Measurements from ENCODE around the gene TMPRSS13.
"Not testable (repeated sequence)": the region's sequence is repeated elsewhere in the genome, so short reads cannot be mapped to it uniquely, and the experiment has no call there.

TMPRSS13 gene

DNA sequence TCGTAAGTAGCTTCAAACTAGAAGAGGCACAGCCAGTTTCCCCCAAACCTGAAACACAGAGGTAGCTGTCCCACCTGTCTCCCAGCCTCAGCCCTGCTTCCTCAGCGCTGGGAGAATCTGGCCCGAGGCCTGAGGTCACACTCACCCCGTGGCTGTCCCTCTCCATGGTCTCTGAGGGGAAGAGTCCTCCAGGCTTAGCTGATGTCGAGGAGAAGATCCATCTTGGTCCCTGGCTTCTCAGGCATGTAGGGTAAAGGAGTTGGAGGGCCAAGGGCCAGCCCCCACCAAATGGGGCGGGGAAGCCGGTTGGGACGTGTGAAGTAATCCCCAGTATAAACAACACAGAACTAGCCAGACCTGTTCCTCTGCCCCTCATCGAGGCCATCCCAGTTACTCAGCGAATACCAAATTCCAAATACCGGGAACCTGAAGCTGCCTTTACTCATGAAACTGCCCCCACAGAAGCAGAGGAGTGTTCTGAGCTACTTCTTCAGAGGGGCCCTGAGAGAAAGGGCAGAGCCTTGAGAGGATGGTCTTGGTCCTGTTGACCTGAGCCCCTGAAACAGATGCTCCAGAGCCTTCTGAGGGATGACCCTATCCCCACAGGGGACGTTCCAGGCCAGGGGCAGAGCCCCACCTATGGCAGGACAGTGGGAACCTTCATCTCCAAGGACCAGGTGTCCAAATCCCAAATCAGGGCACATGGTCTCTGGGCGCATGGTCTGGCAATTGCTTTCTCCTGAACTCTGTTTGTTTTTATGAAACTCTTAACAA, at the start of gene TMPRSS13:
TMPRSS13 (minus strand) TSS at position 261 of the 774 bp plus-strand sequence; CDS start at position 166, 95 bp downstream.
- no peak for DNase-seq

GRCh38 chr11:117978991-117979390, 49.8 kb upstream of the TMPRSS13 start:
- no peak for DNase-seq

- DNase-seq: not testable (repeated sequence)
These were observed 49.2 kb upstream of the TMPRSS13 start for GRCh38 chr11:117978291-117978910.

DNA sequence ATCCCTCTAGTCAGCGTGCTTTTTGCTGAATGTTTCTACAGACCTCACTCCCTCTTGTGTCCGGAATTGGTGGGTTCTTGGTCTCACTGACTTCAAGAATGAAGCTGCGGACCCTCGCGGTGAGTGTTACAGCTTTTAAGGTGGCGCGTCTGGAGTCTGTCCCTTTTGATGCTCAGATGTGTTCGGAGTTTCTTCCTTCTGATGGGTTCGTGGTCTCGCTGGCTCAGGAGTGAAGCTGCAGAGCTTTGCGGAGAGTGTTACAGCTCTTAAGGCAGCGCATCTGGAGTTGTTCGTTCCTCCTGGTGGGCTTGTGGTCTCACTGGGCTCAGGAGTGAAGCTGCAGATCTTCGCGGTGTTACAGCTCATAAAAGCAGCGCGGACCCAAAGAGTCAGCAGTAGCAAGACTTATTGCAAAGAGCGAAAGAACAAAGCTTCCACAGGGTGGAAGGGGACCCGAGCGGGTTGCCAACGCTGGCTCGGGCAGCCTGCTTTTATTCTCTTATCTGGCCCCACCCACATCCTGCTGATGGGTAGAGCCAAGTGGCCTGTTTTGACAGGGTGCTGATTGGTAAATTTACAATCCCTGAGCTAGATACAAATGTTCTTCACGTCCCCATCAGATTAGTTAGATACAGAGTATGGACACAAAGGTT, 48.5 kb upstream of the TMPRSS13 start:
- DNase-seq: not testable (repeated sequence)

GRCh38 chr11:117977029-117977428, 47.8 kb upstream of the TMPRSS13 start:
- no peak for DNase-seq

DNA sequence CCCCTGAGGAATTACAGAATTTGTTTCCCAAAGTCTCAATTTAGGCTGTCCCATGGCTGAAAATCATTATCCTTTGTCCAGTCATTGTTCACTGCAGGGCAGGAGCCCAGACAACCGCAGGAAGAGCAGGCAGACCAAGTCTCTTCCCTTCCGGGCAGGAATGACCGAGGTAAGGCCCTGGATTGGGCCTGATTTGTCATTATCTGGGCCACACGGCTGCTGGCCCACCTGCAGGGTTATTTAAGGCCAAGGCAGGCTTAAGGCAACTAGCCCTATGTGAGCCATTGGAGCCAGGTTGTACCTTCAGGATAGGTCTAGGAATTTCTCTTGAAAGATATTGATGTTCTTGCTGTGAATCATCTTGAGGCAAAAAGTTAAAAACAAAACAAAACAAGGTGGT, 47.2 kb upstream of the TMPRSS13 start:
- DNase-seq: no peak

DNA sequence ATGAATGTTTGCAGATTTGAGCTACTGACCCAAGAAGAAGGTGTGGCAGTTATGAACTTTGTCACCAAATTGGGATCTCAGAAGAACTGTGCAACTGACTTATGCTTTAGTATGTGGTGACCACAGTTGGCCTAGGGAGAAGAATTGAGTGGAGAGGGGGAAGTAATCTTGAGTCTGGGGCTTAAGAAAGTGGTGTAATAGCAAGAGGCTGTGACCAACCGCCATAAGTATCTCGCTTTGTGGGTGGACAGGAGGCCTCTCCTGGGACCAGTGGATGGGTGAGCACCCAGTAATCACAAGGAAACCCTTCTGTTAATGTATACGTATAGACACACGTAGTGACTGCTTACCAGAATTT, 44.3 kb upstream of the TMPRSS13 start:
- no peak for DNase-seq

DNA sequence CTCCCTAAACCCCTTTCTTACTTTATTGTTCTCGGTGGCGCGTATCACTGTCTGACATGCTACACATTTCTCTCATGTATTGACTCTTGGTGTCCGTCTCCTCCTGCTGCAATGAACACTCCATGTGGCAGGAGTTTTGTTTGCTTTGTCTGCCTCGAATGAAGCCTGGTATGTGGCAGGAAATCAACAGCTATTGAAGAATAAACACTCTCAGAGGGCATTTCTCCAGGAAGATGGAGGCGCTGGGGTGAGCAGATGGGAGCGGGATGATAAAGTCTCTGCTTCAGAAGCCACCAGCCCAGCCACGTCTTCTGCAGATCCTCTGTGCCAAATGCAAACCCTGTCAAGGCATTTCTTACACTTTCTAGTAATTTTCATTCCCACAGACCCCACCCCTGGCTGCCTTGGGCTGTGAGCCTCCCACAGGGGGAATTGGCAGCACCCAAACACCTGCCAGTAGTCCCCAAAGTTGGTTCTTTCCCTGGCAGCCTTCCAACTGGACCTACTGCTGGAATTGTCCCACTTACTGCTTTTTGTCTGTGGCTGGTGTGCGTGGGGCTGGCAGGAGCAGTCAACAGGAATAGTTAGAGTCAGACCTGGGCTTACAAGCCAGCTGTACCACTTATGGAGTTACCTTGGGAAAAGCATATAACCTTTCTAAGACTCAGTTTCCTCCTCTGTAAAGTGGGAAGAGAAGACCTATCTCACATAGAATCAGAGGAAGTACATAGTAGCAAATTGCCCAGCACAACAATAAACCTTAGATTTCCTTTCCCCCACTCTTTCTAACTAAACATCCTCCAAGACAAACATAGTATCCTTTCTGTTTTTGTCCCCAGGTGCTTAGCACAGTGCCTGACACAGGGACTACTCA, 43.7 kb upstream of the TMPRSS13 start:
- DNase-seq: peak; percentile 91

- DNase-seq: no peak
These were observed 42.8 kb upstream of the TMPRSS13 start for GRCh38 chr11:117972044-117972443.

DNA sequence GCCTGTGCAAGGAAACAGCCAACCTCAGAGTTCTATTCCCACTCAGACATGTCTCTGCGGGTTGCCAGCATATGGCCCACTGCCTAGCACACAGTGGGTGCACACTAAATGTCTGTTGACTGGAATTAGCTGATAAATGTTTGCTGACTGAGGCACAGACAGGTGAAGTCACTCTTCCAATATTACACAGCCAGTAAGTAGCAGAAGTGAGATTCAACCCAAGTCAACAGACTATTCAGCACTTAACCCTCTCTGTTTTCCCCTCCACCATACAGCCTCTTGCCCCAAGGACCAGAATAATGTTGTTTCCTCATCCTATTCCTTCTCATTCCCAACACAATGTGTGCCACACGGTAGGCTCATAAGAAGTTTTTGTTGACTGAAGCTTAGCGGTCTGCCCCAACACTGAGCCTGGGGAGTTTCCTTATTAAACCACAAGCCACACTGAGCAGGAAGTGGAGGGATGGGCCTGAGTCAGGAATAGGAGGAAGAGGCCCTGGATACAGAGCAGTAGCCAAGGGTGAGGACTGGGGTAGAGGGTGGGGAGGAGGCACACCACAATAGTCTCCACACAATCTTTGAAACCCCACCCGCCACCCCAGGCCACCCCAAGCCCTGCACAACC, 41.3 kb upstream of the TMPRSS13 start:
- no peak for DNase-seq

GRCh38 chr11:117969160-117969991, 40.2 kb upstream of the TMPRSS13 start:
- DNase-seq: no peak

- DNase-seq: no peak
These were observed 37.7 kb upstream of the TMPRSS13 start for GRCh38 chr11:117966908-117967307.

DNA sequence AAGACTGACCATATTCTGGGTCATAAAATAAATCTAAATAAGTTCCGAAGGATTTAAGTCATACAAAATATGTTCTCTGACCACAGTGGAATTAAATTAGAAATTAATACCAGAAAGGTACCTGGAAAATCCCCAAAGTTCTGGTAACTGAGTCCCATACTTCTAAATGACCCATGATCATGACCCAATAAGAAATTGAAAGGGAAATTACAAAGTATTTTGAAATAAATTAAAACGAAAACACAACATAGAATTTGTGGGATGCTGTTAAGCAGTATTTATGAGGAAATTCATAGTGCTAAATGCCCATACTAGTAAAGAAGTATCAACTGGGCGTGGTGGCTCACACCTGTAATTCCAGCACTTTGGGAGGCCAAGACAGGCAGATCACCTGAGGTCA, 33.6 kb upstream of the TMPRSS13 start:
- no peak for DNase-seq

GRCh38 chr11:117961896-117962295, 32.7 kb upstream of the TMPRSS13 start:
- no peak for DNase-seq

DNA sequence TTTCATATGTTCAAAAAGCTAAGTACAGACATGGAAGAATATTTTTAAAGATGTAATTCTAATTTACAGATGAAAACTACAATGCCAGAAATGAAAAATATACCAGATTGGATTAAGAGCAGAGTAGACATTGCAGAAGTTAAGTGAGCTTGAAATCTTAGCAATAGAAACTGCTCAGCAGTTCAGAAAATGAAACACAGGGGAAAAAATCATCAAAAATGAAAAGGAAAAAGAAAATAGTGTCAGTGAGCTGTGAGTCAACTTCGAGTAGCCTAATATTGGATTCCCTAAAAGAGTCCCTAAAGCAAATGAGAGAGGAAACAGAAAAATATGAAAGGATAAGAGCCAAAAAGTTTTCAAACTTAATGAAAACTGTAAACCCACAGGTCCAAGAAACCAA, 31.2 kb upstream of the TMPRSS13 start:
- no peak for DNase-seq

- DNase-seq: no peak
These were observed 30.4 kb upstream of the TMPRSS13 start for GRCh38 chr11:117959438-117960149.

DNA sequence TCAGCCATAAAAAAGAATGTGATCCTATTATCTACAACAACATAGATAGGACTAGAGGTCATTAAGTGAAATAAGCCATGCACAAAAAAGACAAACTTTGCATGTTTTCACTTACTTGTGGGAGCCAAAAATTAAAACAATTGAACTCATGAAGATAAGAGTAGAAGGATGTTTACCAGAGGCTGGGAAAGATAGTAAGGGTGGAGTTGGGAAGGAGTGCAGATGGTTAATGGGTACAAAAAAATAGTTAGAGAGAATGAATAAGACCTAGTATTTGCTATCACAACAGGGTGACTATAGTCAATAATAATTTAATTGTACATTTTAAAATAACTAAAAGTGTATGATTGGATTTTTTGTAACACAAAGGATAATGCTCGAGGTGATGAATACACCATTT, 29.7 kb upstream of the TMPRSS13 start:
- no peak for DNase-seq

DNA sequence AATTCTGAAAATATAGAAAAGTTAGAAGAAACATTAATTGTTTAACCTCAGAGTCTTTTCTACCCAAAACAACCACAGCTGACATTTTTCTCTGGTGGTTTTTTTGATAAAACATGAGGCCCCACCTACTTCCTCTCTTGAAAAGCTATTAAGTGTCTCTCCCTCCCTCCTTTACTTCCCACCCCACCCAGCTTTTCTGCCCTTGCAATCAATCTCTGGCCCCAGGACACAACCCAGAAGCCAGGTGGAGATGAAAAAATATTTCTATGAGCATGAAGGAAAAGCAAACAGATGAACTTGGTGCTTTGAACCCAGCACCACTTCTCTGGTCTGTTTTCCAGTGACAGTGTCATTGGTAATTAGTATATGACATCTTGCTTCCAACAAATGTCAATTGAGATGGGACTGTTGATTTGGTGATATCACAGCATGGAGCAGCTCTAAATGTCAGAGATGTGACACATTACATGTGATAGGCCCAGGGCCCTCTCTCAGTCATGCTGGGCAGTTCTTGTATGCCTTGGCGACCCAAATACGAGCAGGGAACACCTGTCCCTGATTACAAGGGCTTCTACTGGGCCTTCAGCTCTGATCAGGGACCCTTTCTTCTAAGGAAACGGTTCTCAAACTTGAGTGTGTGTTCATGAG, 23.9 kb upstream of the TMPRSS13 start:
- peak; percentile 40 for DNase-seq

DNA sequence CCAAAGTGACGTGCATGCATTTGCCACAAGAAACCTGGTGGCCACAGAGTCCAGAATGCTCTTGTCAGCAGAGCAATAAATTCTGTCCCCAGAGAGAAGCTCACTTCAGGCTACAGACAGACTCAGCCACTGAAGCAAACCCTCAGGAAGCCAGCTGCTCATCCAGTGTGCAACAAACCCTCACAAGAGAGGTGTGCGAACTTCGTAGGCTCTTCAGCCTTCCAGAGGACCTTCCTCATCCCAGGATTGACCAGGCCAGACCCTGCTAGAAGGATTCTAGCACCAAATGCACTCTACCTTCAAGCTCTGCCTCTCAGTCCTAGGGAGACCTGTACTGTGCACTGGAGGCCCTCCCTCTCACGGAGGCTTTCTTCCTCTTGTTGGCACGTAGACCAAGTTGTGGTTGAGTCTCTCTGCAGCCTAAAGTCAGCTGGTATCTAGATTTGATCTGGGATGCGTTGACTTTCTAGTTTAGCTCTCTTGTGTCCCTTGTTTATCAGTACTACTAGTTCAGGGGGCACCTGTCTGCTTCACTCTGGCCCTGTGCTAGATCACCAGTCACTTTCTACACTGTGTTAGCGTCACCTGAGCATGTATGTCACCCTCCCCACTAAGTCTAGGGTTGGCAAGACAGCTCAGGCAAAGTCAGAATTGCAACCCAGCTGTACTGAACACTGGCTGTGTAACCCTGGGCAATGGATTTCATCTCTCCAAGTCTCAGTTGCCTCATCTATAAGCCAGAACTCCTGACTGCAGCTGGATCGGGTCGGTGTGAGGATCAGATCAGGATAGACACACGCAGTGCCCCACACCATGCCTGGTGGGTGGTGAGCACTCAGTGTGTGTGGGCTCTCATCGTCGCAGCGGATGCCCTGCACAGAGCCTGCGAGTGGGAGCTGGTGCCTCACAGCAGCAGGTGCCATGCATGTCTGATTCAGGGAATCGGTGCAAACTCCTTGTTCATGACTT, 22.1 kb upstream of the TMPRSS13 start:
- peak; percentile 20 for DNase-seq
